Activated naive CD8-positive, alpha-beta T cell treated with anti-CD3 and anti-CD28 coated beads for 36 hours (primary cell): ENCODE measurements around the gene TMLHE. TPM values are rescaled to one million over a fixed set of nuclear protein-coding genes. Genes with fewer than 3 reads are reported as not detected.
"Not testable (repeated sequence)": the region's sequence is repeated elsewhere in the genome, so short reads cannot be mapped to it uniquely, and the experiment has no call there.

Experiments
- DNase-seq: peaks from one replicate; pipeline ENCODE4 v3.0.0; 2021
- H3K27ac Mint-ChIP-seq: one replicate; pipeline ENCODE4 v1.8.0; 2022; ENCODE audit warnings: mild to moderate bottlenecking, moderate library complexity, mixed read lengths
- H3K27me3 Mint-ChIP-seq: one replicate; pipeline ENCODE4 v1.8.0; 2022; ENCODE audit warnings: mild to moderate bottlenecking, mixed read lengths
- H3K36me3 Mint-ChIP-seq: one replicate; pipeline ENCODE4 v1.8.0; 2021; ENCODE audit warnings: mild to moderate bottlenecking, mixed read lengths
- H3K4me1 Mint-ChIP-seq: one replicate; pipeline ENCODE4 v1.8.0; 2021; ENCODE audit warnings: mixed read lengths
- H3K4me3 Mint-ChIP-seq: one replicate; pipeline ENCODE4 v1.8.0; 2022; ENCODE audit warnings: mild to moderate bottlenecking, moderate library complexity, mixed read lengths
- H3K9me3 Mint-ChIP-seq: one replicate; pipeline ENCODE4 v1.8.0; 2022; ENCODE audit warnings: mixed read lengths
- total RNA-seq, 2 experiments: library from RNA; stranded (reverse); gene quantifications; one replicate each; pipeline ENCODE4 v1.2.3, GENCODE V29; 2021

TMLHE gene
- total RNA-seq, 2 experiments from 2014 or later = 8.3 to 9.1 TPM

GRCh38 chrX:155563099-155563498 lies 49.7 kb downstream of the TMLHE start:
- H3K9me3 Mint-ChIP-seq = peaks cover under 1% of the 10 kb centered on the region
- H3K27ac Mint-ChIP-seq = no peak overlapping the region
- H3K4me1 Mint-ChIP-seq = no peaks in the 10 kb centered on the region
- DNase-seq = no peak
- H3K36me3 Mint-ChIP-seq = peaks cover 5% of the 10 kb centered on the region
- H3K27me3 Mint-ChIP-seq = no peaks in the 10 kb centered on the region
- H3K4me3 Mint-ChIP-seq = no peak overlapping the region

- H3K4me1 Mint-ChIP-seq = no peaks in the 10 kb centered on the region
- H3K27me3 Mint-ChIP-seq = no peaks in the 10 kb centered on the region
- peaks cover 8% of the 10 kb centered on the region for H3K9me3 Mint-ChIP-seq
- no peak overlapping the region for H3K4me3 Mint-ChIP-seq
- H3K27ac Mint-ChIP-seq = no peak overlapping the region
- no peak for DNase-seq
- peaks cover 47% of the 10 kb centered on the region for H3K36me3 Mint-ChIP-seq
Measured at GRCh38 chrX:155544881-155545280, 67.9 kb downstream of the TMLHE start.

- H3K27ac Mint-ChIP-seq = no peak overlapping the region
- H3K9me3 Mint-ChIP-seq = no peaks in the 10 kb centered on the region
- H3K27me3 Mint-ChIP-seq = no peaks in the 10 kb centered on the region
- H3K36me3 Mint-ChIP-seq = peaks cover 27% of the 10 kb centered on the region
- no peak for DNase-seq
- H3K4me3 Mint-ChIP-seq = no peak overlapping the region
- H3K4me1 Mint-ChIP-seq = peaks cover 2% of the 10 kb centered on the region
Measured at GRCh38 chrX:155535866-155536265, 76.9 kb downstream of the TMLHE start.

GRCh38 chrX:155534800-155535199 lies 78.0 kb downstream of the TMLHE start:
- Mint-ChIP-seq H3K4me1 (peaks cover 2% of the 10 kb centered on the region), H3K27ac (no peak overlapping the region), H3K27me3 (no peaks in the 10 kb centered on the region), H3K36me3 (peaks cover 27% of the 10 kb centered on the region), H3K9me3 (no peaks in the 10 kb centered on the region), H3K4me3 (no peak overlapping the region)
- no peak for DNase-seq

GRCh38 chrX:155527023-155527422 lies 85.7 kb downstream of the TMLHE start:
- H3K9me3 Mint-ChIP-seq = peaks cover 10% of the 10 kb centered on the region
- not testable (repeated sequence) for H3K27me3 Mint-ChIP-seq, H3K27ac Mint-ChIP-seq, H3K4me1 Mint-ChIP-seq, H3K4me3 Mint-ChIP-seq, DNase-seq
- H3K36me3 Mint-ChIP-seq = peaks cover 55% of the 10 kb centered on the region

GRCh38 chrX:155514225-155514624 lies 98.5 kb downstream of the TMLHE start:
- DNase-seq = no peak
- H3K9me3 Mint-ChIP-seq = no peaks in the 10 kb centered on the region
- H3K4me1 Mint-ChIP-seq = no peaks in the 10 kb centered on the region
- H3K4me3 Mint-ChIP-seq = no peak overlapping the region
- peaks cover 28% of the 10 kb centered on the region for H3K36me3 Mint-ChIP-seq
- no peaks in the 10 kb centered on the region for H3K27me3 Mint-ChIP-seq
- H3K27ac Mint-ChIP-seq = no peak overlapping the region

- Mint-ChIP-seq H3K36me3 (peaks cover 9% of the 10 kb centered on the region), H3K27me3 (no peaks in the 10 kb centered on the region), H3K27ac (no peak overlapping the region), H3K4me1 (no peaks in the 10 kb centered on the region), H3K9me3 (no peaks in the 10 kb centered on the region), H3K4me3 (no peak overlapping the region)
- no peak for DNase-seq
Measured at GRCh38 chrX:155505296-155505695, 107.5 kb downstream of the TMLHE start.

- H3K36me3 Mint-ChIP-seq, H3K9me3 Mint-ChIP-seq: not testable (repeated sequence)
Measured at GRCh38 chrX:155495134-155495533, 117.6 kb downstream of the TMLHE start.

GRCh38 chrX:155491421-155491820 lies 121.3 kb downstream of the TMLHE start:
- H3K27ac Mint-ChIP-seq, H3K9me3 Mint-ChIP-seq, DNase-seq, H3K27me3 Mint-ChIP-seq, H3K36me3 Mint-ChIP-seq, H3K4me3 Mint-ChIP-seq, H3K4me1 Mint-ChIP-seq: not testable (repeated sequence)

More at GRCh38 chrX:155495134-155495533, 117.6 kb downstream of the TMLHE start:
- not testable (repeated sequence) for H3K4me3 Mint-ChIP-seq, DNase-seq, H3K4me1 Mint-ChIP-seq, H3K27ac Mint-ChIP-seq, H3K27me3 Mint-ChIP-seq

GRCh38 chrX:155477136-155477535 lies 135.6 kb downstream of the TMLHE start:
- not testable (repeated sequence) for H3K27ac Mint-ChIP-seq, H3K36me3 Mint-ChIP-seq, H3K27me3 Mint-ChIP-seq, H3K9me3 Mint-ChIP-seq, H3K4me1 Mint-ChIP-seq, DNase-seq, H3K4me3 Mint-ChIP-seq

GRCh38 chrX:155466269-155466938 lies 146.3 kb downstream of the TMLHE start:
- not testable (repeated sequence) for DNase-seq, H3K9me3 Mint-ChIP-seq, H3K4me1 Mint-ChIP-seq, H3K4me3 Mint-ChIP-seq, H3K27me3 Mint-ChIP-seq, H3K27ac Mint-ChIP-seq, H3K36me3 Mint-ChIP-seq

- H3K9me3 Mint-ChIP-seq, H3K27me3 Mint-ChIP-seq, H3K4me1 Mint-ChIP-seq, H3K27ac Mint-ChIP-seq, H3K36me3 Mint-ChIP-seq, H3K4me3 Mint-ChIP-seq, DNase-seq: not testable (repeated sequence)
Measured at GRCh38 chrX:155460501-155460900, 152.3 kb downstream of the TMLHE start.

GRCh38 chrX:155458471-155458870 lies 154.3 kb downstream of the TMLHE start, which contains the start of gene F8A3:
Gene F8A3 (minus strand): TSS chrX:155458620. CDS start chrX:155458600, 20 bp downstream.
- DNase-seq, H3K4me3 Mint-ChIP-seq, H3K9me3 Mint-ChIP-seq, H3K36me3 Mint-ChIP-seq, H3K27me3 Mint-ChIP-seq, H3K27ac Mint-ChIP-seq, H3K4me1 Mint-ChIP-seq: not testable (repeated sequence)

GRCh38 chrX:155457761-155458447 lies 154.8 kb downstream of the TMLHE start:
- not testable (repeated sequence) for H3K4me3 Mint-ChIP-seq, H3K4me1 Mint-ChIP-seq, H3K27ac Mint-ChIP-seq, DNase-seq, H3K9me3 Mint-ChIP-seq, H3K27me3 Mint-ChIP-seq, H3K36me3 Mint-ChIP-seq

- no peaks in the 10 kb centered on the region for H3K27me3 Mint-ChIP-seq
- peaks cover 27% of the 10 kb centered on the region for H3K36me3 Mint-ChIP-seq
- H3K9me3 Mint-ChIP-seq = peaks cover 6% of the 10 kb centered on the region
- no peaks in the 10 kb centered on the region for H3K4me1 Mint-ChIP-seq
- DNase-seq = no peak
- no peak overlapping the region for H3K4me3 Mint-ChIP-seq
- no peak overlapping the region for H3K27ac Mint-ChIP-seq
Measured at GRCh38 chrX:155441097-155441496, 171.7 kb downstream of the TMLHE start.
